NCI-H1092 treated with DMSO at 0.1 percent for 48 hours (cell line): ENCODE results near the gene GPR85.
"Not testable (repeated sequence)": the region's sequence is repeated elsewhere in the genome, so short reads cannot be mapped to it uniquely, and the experiment has no call there.

Experiments used
- DNase-seq: peaks from one replicate; lab custom pipeline; 2025; lab: John Stamatoyannopoulos, UW

Gene GPR85

GRCh38 chr7:113084496-113085172 is 2.0 kb downstream of the GPR85 start:
- no peak for DNase-seq

DNA sequence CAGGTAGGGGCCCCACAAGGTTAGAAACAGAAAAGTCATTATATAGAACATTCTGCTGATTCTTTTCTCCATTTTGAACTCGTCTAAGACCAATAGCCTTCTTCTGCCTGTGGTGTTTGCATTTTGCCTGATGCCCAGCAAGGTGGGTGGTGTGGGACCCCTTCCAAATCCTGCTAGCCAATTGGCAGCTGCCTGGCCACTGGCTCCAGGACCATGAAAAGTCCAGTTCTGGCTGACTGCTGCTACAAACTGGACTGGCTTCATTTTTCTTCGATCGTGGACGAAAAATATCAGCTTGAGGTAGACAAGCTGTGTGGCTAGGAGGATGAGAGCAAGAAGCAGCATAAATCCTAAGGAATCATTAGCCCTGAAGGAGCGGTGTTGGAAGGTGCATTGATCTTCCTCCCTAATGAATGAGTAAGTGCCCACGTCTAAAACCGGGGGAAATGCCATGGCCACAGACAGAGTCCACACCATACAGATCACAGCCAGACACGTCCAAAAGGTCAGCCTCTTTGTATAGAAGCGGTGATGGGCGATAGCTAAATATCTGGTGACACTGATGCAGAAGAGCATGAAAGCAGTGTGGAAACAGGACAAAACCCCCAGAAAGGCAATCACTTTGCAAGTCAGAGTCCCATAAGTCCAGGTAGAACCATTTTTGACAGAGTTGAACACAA is 2.7 kb downstream of the GPR85 start:
- DNase-seq: no peak

GRCh38 chr7:113083132-113083815 is 3.4 kb downstream of the GPR85 start:
- DNase-seq: no peak

DNA sequence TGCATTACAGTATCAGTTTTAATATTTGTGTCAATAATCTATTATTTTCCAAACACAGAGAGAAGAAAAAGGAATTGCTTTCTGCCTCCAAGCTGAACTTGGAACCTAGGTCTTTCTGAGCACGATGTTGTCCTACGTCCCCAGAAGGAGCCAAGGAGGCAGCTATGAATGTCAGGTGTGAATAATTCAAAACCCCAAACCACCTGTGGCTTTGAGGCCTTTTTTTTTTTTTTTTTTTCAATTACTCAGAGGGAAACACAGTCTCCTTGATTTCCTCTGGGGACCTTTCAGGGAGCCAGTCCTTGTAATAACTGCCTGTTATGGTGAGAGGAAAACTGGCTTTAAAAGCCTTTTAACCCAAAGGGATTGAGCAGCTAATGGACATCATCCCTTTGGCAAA is 8.3 kb downstream of the GPR85 start:
- no peak for DNase-seq

DNA sequence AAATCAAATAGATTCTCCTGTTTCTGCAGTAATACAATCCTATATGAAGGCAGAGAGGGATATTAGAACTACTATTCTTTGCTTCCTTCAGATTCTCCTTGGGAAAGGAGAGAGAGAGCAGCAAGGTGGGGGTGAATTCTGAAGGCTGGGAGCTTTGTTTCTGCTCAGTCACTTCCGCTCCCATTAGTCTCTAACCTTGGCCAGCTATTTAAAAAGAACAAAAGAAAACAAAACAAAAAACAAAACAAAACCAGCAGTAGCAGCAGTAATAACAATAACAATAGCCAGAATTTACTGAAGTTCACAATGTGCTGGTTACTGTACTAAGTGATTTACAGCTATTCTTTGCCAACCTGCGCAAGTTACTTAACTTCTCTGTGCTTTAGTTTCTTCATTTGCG is 9.9 kb downstream of the GPR85 start:
- DNase-seq: no peak

DNA sequence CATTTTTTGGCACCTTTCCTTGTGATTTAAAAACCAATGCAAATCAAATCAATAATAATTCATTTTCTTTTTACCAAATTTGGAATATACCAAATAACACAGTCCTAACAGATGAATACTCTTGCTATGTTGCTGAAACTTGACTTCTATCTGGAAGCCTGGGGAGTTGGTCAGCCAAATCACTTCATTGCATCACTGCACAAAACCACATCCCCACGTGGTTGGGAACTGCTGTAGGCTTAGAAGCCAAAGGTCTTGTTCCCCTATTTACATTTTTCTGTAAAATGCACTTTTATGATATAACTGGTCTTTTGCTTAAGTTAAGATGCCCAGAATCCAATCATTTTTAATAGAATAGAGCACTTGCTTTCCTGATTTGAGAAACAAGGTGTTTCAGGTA is 15.2 kb downstream of the GPR85 start:
- DNase-seq: no peak

- no peak for DNase-seq
These were observed 24.1 kb downstream of the GPR85 start for GRCh38 chr7:113062499-113062898.

DNA sequence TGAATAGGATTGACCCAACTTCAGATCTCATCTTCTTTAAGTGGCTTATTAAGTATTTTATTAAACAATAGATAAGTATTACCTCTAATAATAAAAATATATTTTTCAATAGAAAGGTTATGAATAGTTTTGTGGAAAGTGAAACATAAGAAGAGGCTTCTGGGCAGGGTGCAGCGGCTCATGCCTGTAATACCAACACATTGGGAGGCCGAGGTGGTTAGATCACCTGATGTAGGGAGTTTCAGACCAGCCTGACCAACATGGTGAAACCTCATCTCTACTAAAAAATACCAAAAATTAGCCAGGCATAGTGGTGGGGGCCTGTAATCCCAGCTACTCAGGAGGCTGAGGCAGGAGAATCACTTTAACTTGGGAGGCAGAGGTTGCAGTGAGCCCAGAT is 26.5 kb downstream of the GPR85 start:
- no peak for DNase-seq

DNA sequence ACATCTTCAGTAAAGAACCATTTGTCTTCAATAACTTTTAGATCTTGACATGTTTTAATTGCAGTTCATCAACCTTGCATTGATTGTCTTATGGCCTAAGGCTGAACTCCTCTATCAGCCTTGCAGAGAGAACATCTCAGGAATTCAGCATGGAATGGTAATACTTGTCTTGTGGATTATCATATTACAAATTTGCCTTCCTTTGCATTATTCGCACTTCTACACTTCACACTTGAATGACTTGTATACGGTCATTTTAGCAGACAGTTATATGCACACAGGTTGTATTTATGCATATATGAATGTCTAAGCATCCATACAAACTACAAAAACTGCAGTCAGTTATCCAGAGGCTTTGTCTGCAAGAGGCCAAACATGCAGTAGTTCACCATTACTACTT is 31.7 kb downstream of the GPR85 start:
- DNase-seq: no peak

DNA sequence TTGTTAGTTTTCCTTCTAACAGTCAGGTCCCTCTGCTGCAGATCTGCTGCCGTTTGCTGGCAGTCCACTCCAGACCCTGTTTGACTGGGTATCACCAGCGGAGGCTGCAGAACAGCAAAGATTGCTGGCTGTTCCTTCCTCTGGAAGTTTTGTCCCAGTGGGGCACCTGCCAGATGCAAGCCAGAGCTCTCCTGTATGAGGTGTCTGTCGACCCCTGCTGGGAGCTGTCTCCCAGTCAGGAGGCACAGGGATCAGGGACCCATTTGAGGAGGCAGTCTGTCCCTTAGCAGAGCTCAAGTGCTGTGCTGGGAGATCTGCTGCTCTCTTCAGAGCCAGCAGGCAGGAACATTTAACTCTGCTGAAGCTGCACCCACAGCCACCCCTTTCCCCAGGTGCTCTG is 32.4 kb downstream of the GPR85 start:
- not testable (repeated sequence) for DNase-seq

DNA sequence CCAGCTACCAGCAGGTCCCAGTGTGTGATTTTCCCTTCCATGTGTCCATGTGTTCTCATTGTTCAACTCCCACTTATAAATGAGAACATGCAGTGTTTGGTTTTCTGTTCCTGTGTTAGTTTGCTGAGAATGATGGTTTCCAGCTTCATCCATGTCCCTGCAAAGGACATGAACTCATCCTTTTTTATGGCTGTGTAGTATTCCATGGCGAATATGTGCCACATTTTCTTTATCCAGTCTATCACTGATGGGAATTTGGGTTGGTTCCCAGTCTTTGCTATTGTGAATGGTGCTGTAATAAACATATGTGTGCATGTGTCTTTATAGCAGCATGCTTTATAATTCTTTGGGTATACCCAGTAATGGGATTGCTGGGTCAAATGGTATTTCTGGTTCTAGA is 37.4 kb downstream of the GPR85 start:
- DNase-seq: not testable (repeated sequence)

GRCh38 chr7:113046453-113046852 is 40.2 kb downstream of the GPR85 start:
- no peak for DNase-seq

- DNase-seq: no peak
These were observed 41.2 kb downstream of the GPR85 start for GRCh38 chr7:113045379-113045778.

- DNase-seq: no peak
These were observed 42.2 kb downstream of the GPR85 start for GRCh38 chr7:113044394-113044793.

DNA sequence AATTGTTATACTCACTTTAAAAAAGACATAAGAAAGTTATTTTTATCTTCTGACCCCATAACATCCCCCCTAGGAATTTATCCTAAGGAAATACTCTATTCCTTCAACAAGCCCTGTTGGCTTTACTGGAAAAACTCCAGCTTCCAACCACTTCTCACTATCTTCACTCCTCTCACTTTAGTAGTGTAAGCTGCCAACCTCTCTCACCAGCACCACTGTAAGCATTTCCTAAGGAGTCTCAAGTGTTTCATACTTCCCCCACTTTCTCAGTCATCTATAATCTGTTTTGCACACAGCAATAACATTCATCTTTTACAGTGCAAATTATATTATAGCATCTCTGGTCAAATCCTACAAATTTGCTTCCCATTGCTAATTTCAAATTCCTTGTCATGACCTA is 45.8 kb downstream of the GPR85 start:
- DNase-seq: no peak

DNA sequence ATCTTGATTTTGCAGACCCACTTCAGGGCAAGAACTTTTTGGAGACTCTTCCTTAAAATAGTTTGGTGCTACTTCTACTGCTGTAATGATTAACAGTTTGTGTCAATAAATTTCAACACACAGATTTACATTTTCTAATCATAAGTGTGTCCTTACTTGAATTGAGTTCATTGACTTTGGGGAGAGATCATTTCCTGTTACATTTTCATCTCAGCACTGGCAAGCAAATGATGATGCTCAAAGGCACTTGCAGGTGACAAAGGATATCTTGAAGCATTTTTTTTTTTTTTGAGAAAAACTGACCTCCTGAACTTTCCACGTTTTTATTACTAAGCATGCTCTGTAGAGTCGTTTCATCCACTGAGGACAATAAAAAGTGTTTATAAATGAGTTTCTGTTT is 52.7 kb downstream of the GPR85 start:
- no peak for DNase-seq
